Osteoblast (primary cell): Measurements from ENCODE around the gene INPP4A. TPM values are rescaled to one million over a fixed set of nuclear protein-coding genes. Genes with fewer than 3 reads are reported as not detected.

Experiments
- DNase-seq: peaks from one replicate; pipeline ENCODE4 v3.0.0; 2011; ENCODE audit warnings: low spot score, mixed read lengths; ENCODE audit not compliant: insufficient read length; ENCODE audit errors: missing footprints
- H2AFZ ChIP-seq: 2 replicates; pipeline ENCODE4 v1.6.0; 2011; ENCODE audit warnings: mild to moderate bottlenecking, low read length
- H3K27ac ChIP-seq: 2 replicates; pipeline ENCODE4 v1.5.1; 2011; ENCODE audit warnings: mild to moderate bottlenecking, low read depth, low read length, moderate library complexity
- H3K27me3 ChIP-seq: 2 replicates; pipeline ENCODE4 v1.6.0; 2012; ENCODE audit warnings: mild to moderate bottlenecking, control low read depth, inconsistent platforms, low read length, moderate library complexity; ENCODE audit not compliant: insufficient read depth
- H3K36me3 ChIP-seq: 2 replicates; pipeline ENCODE4 v1.5.1; 2011; ENCODE audit warnings: mild to moderate bottlenecking, low read length, control low read depth, moderate library complexity; ENCODE audit not compliant: insufficient read depth
- H3K4me1 ChIP-seq: 2 replicates; pipeline ENCODE4 v1.5.1; 2011; ENCODE audit warnings: mild to moderate bottlenecking, low read length, control low read depth, moderate library complexity; ENCODE audit not compliant: insufficient read depth
- H3K4me2 ChIP-seq: 2 replicates; pipeline ENCODE4 v1.6.0; 2011; ENCODE audit warnings: mild to moderate bottlenecking, low read length; ENCODE audit not compliant: insufficient read depth
- H3K4me3 ChIP-seq: fragments of 200-600 bp; sonication (generic); 3 replicates; pipeline ENCODE4 v1.5.1; 2012; ENCODE audit warnings: mild to moderate bottlenecking, low read length, inconsistent platforms; ENCODE audit not compliant: insufficient read depth
- H3K79me2 ChIP-seq: 2 replicates; pipeline ENCODE4 v1.6.0; 2012; ENCODE audit warnings: mild to moderate bottlenecking, low read length, control low read depth, inconsistent platforms; ENCODE audit not compliant: insufficient read depth
- H3K9me3 ChIP-seq: 2 replicates; pipeline ENCODE4 v1.5.1; 2011; ENCODE audit warnings: low read depth, low read length, control low read depth
- H4K20me1 ChIP-seq: 2 replicates; pipeline ENCODE4 v1.6.0; 2012; ENCODE audit warnings: mild to moderate bottlenecking, low read length, control low read depth; ENCODE audit not compliant: insufficient read depth
- total RNA-seq: library from RNA; depleted of rRNA; stranded (reverse); fragments of >200 nt; gene quantifications from 2 replicates; pipeline ENCODE4 v1.2.3, GENCODE V29; 2012
- TF ChIP-seq, protein P1 (sequence below): IDR thresholded peaks from 2 replicates; pipeline ENCODE4 v1.5.1; 2011; ENCODE audit warnings: mild to moderate bottlenecking, low read depth, low read length, moderate library complexity; ENCODE audit errors: extremely low read depth

Gene INPP4A
- total RNA-seq, 1 donor: 25.7 TPM

DNA sequence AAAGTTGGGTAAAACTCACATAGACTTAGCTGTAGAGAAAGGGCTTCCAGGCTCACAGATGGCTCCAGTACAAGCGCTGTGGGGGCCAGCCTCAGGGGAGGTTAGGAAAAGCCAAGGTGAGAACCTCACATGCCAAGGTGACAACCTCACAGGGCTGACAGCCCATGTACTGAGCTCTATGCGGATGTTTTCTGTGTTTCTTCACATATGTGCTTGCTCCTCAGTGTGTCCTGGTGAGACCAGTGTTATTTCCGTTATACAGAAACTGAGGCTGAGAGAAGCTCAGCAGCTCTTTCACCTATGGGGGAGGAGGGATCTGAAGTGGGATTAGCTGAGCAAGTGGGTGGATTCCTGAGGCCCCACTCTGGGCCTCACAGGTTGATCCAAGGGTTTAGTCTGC, 67.3 kb downstream of the INPP4A start:
- H3K4me3 ChIP-seq: no peak overlapping the region
- no peaks in the 10 kb centered on the region for H3K36me3 ChIP-seq
- H3K27me3 ChIP-seq: no peaks in the 10 kb centered on the region
- H4K20me1 ChIP-seq: no peaks in the 10 kb centered on the region
- peaks cover 8% of the 10 kb centered on the region for H3K79me2 ChIP-seq
- DNase-seq: no peak
- no peak overlapping the region for H3K4me2 ChIP-seq
- TF ChIP-seq, protein P1, sequence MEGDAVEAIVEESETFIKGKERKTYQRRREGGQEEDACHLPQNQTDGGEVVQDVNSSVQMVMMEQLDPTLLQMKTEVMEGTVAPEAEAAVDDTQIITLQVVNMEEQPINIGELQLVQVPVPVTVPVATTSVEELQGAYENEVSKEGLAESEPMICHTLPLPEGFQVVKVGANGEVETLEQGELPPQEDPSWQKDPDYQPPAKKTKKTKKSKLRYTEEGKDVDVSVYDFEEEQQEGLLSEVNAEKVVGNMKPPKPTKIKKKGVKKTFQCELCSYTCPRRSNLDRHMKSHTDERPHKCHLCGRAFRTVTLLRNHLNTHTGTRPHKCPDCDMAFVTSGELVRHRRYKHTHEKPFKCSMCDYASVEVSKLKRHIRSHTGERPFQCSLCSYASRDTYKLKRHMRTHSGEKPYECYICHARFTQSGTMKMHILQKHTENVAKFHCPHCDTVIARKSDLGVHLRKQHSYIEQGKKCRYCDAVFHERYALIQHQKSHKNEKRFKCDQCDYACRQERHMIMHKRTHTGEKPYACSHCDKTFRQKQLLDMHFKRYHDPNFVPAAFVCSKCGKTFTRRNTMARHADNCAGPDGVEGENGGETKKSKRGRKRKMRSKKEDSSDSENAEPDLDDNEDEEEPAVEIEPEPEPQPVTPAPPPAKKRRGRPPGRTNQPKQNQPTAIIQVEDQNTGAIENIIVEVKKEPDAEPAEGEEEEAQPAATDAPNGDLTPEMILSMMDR: no peak
- H3K27ac ChIP-seq: no peak overlapping the region
- no peaks in the 10 kb centered on the region for H3K9me3 ChIP-seq
- no peak overlapping the region for H2AFZ ChIP-seq
- peaks cover 18% of the 10 kb centered on the region for H3K4me1 ChIP-seq

DNA sequence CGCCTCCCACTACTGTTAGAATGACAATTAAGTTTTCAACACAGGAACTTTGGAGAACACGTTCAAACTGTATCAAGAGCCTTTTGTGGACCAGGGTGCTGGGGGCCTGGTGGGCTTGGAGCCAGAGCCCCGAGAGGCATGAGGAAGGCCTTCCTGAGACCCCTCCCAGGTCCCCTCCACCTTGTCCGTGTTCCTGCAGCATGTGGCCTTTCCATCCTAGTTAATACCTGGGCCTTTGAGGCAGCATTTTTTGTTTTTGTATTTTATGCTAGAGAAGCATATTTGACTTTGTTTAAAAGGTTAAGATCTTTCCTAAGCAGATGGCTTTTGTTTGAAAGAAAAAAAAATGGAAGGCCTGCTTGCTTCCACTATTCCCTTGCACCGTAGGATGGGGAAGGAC, 68.0 kb downstream of the INPP4A start:
- no peak overlapping the region for H2AFZ ChIP-seq
- H4K20me1 ChIP-seq: no peaks in the 10 kb centered on the region
- no peaks in the 10 kb centered on the region for H3K9me3 ChIP-seq
- peaks cover 11% of the 10 kb centered on the region for H3K79me2 ChIP-seq
- H3K27me3 ChIP-seq: no peaks in the 10 kb centered on the region
- DNase-seq: no peak
- H3K4me1 ChIP-seq: peaks cover 18% of the 10 kb centered on the region
- TF ChIP-seq, protein P1: no peak
- no peak overlapping the region for H3K4me2 ChIP-seq
- no peak overlapping the region for H3K27ac ChIP-seq
- no peak overlapping the region for H3K4me3 ChIP-seq
- H3K36me3 ChIP-seq: no peaks in the 10 kb centered on the region

DNA sequence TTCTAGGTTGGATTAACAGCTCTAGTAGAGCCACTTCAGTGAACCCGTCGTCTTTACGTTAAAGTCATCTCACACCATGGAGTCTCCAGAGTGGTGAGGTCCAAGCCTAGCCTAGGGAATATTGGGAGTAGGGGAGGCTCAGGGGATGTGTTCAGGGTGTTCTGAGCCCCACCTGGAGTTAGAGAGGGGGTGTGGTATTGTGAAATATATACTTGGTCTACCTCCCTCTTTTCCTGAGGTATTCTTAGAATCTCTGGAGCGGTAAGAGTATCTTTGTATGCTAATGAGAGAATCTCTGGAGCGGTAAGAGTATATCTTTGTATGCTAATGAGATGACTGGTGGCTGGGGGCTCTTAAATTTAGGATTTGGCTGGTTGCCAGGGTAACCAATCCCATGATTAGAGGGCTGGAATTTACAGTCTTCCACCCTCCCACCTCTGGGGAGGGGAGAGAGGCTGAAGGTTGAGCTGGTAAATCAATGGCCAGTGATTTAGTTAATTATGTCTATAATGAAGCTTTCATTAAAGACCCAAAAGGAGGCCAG, 69.5 kb downstream of the INPP4A start:
- TF ChIP-seq, protein P1: no peak
- no peaks in the 10 kb centered on the region for H3K9me3 ChIP-seq

DNA sequence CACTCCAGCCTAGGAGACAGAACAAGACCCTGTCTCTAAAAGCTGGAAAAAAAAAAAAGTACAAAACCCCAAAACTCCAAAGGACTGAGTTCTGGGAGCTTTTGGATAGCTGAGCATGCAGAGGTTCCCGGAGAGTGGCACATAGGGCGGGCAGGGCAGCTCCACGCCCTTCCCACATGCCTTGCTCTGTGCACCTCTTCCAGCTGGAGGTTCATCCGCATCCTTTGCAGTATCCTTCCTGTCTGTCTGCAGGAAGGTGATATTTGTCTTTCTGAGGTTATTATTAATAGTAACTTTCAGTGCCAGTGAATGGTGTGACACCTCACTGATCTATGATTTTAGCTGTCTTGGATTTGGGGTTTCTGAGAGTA, 70.2 kb downstream of the INPP4A start:
- Histone ChIP-seq H3K4me1 (peaks cover 5% of the 10 kb centered on the region), H4K20me1 (peaks cover 7% of the 10 kb centered on the region), H3K9me3 (no peaks in the 10 kb centered on the region), H3K4me2 (peak overlapping the region; percentile 24), H2AFZ (no peak overlapping the region), H3K4me3 (no peak overlapping the region), H3K27me3 (no peaks in the 10 kb centered on the region), H3K36me3 (no peaks in the 10 kb centered on the region), H3K27ac (peak overlapping the region; percentile 23), H3K79me2 (peaks cover 10% of the 10 kb centered on the region)
- DNase-seq: peak; percentile 31
- TF ChIP-seq, protein P1: no peak

More for the DNA sequence above, 69.5 kb downstream of the INPP4A start:
- H4K20me1 ChIP-seq: peaks cover 2% of the 10 kb centered on the region
- H3K4me1 ChIP-seq: peaks cover 5% of the 10 kb centered on the region
- no peak overlapping the region for H3K27ac ChIP-seq
- H3K79me2 ChIP-seq: peaks cover 11% of the 10 kb centered on the region
- peak; percentile 23 for DNase-seq
- no peak overlapping the region for H3K4me2 ChIP-seq
- H3K4me3 ChIP-seq: no peak overlapping the region
- no peaks in the 10 kb centered on the region for H3K36me3 ChIP-seq
- H3K27me3 ChIP-seq: no peaks in the 10 kb centered on the region
- no peak overlapping the region for H2AFZ ChIP-seq
